GM12874 (cell line): ENCODE measurements around the gene PURA.

Experiments
- CTCF ChIP-seq: IDR thresholded peaks from 2 replicates; pipeline ENCODE4 v1.5.1; 2011; ENCODE audit warnings: low read depth, mild to moderate bottlenecking, control low read depth, low read length, moderate library complexity; ENCODE audit not compliant: insufficient read depth

The PURA gene

GRCh38 chr5:140113699-140114263 is at the start of gene PURA:
Gene PURA, plus strand, starts transcription at chr5:140114109. Its CDS starts 73 bp downstream, at chr5:140114182.
- 0 out of 2 replicates have a peak, but pooled peaks have one; percentile 11 for TF ChIP-seq CTCF

- TF ChIP-seq CTCF, result no peak
These were observed 41.1 kb upstream of the PURA start for GRCh38 chr5:140072812-140073211.

GRCh38 chr5:140073296-140073695 is 40.6 kb upstream of the PURA start:
- no peak for TF ChIP-seq CTCF

- no peak for TF ChIP-seq CTCF
These were observed 38.5 kb upstream of the PURA start for GRCh38 chr5:140075371-140075770.

GRCh38 chr5:140076142-140076541 is 37.8 kb upstream of the PURA start:
- TF ChIP-seq CTCF, result no peak

GRCh38 chr5:140076788-140077187 is 37.1 kb upstream of the PURA start:
- no peak for TF ChIP-seq CTCF

- TF ChIP-seq CTCF, result no peak
These were observed 30.8 kb upstream of the PURA start for GRCh38 chr5:140083120-140083519.

- TF ChIP-seq CTCF, result no peak
These were observed 30.3 kb upstream of the PURA start for GRCh38 chr5:140083650-140084049.
